HG03175 (cell line): ENCODE results near the gene NOL6.
"Not testable (repeated sequence)": the region's sequence is repeated elsewhere in the genome, so short reads cannot be mapped to it uniquely, and the experiment has no call there.

Source experiments
- ATAC-seq: cut with Tn5 transposase; IDR thresholded peaks from one replicate; pipeline ENCODE4 v1.9.1; 2021; ENCODE audit warnings: mild to moderate bottlenecking, moderate library complexity; ENCODE audit not compliant: unreplicated experiment

NOL6 gene, protein sequence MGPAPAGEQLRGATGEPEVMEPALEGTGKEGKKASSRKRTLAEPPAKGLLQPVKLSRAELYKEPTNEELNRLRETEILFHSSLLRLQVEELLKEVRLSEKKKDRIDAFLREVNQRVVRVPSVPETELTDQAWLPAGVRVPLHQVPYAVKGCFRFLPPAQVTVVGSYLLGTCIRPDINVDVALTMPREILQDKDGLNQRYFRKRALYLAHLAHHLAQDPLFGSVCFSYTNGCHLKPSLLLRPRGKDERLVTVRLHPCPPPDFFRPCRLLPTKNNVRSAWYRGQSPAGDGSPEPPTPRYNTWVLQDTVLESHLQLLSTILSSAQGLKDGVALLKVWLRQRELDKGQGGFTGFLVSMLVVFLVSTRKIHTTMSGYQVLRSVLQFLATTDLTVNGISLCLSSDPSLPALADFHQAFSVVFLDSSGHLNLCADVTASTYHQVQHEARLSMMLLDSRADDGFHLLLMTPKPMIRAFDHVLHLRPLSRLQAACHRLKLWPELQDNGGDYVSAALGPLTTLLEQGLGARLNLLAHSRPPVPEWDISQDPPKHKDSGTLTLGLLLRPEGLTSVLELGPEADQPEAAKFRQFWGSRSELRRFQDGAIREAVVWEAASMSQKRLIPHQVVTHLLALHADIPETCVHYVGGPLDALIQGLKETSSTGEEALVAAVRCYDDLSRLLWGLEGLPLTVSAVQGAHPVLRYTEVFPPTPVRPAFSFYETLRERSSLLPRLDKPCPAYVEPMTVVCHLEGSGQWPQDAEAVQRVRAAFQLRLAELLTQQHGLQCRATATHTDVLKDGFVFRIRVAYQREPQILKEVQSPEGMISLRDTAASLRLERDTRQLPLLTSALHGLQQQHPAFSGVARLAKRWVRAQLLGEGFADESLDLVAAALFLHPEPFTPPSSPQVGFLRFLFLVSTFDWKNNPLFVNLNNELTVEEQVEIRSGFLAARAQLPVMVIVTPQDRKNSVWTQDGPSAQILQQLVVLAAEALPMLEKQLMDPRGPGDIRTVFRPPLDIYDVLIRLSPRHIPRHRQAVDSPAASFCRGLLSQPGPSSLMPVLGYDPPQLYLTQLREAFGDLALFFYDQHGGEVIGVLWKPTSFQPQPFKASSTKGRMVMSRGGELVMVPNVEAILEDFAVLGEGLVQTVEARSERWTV

DNA sequence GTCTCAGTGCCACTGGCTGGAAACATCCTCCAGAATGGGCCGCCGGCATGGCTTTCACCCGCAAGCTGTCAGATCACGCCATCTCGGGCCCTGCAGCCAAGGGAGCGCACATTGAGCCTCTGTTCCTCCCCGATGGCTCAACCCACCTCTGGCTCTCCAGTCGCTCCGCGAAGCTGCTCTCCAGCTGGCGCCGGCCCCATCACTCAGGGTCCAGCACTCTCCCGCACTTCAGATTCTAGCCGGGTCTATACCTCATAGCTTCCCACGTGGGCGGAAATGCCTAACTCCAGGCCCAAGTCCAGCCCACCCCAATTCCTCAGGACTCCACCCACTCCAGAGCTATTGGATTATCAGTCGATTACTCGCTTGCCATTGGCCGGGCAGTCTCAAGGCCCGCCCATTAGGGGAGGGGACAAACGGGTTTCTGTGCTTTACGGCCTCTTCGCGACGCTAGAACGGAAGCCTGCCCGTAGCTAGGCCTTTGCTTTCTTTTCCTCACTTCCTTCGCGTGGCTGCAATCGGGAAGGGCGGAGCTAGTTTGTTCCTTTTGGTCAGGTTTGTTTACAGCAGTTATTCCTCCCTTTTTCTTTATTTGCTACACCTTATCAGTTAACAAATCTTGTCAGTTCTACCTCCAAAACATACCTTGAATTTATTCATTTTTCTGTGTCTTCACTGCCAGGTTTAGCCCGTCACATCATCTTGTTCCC, at the start of gene NOL6:
Gene NOL6 (minus strand): TSS at position 282 of the 710 bp plus-strand sequence. CDS start 82 bp downstream, at position 200.
- ATAC-seq = peak; percentile 99

- ATAC-seq = not testable (repeated sequence)
Measured at GRCh38 chr9:33521861-33522260, 48.1 kb upstream of the NOL6 start.

GRCh38 chr9:33517934-33518577, 44.3 kb upstream of the NOL6 start:
- not testable (repeated sequence) for ATAC-seq

DNA sequence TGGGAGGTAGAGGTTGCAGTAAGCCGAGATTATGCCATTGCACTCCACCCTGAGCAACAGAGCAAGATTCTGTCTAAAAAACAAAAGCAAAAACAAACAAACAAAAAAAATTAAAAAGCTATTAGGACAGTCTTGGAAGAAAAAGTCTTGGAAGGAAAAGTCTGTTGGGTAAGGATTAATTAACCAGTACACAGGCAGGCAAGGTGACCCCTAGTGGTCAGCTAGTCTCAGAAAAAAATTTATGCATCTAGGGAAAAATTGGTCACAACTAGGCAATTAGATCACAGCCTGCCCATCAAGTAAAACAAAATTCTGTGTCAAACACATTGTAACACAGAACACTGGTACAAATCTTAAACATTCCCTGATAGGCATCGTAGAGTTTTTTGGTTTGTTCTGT, 43.6 kb upstream of the NOL6 start:
- ATAC-seq = no peak

- not testable (repeated sequence) for ATAC-seq
Measured at GRCh38 chr9:33516397-33516796, 42.7 kb upstream of the NOL6 start.

DNA sequence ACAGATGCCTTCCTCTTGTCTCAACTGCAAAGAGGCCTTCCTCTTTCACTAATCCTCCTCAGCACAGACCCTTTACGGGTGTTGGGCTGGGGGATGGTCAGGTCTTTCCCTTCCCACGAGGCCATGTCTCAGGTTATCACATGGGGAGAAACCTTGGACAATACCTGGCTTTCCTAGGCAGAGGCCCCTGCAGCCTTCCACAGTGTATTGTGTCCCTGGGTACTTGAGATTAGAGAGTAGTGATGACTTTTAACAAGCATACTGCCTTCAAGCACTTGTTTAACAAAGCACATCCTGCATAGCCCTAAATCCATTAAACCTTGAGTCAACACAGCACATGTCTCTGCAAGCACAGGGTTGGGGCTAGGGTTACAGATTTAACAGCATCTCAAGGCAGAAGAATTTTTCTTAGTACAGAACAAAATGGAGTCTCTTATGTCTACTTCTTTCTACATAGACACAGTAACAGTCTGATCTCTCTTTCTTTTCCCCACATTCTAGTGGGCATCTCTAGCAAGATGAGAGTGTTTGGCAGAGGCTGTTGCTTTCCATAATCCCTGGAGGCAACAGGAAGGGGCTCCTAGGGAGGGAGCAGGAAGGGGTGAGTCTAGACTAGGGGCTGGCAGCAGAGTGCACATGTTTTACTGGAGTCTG, 41.7 kb upstream of the NOL6 start:
- ATAC-seq = not testable (repeated sequence)

GRCh38 chr9:33512535-33512934, 38.8 kb upstream of the NOL6 start:
- not testable (repeated sequence) for ATAC-seq

DNA sequence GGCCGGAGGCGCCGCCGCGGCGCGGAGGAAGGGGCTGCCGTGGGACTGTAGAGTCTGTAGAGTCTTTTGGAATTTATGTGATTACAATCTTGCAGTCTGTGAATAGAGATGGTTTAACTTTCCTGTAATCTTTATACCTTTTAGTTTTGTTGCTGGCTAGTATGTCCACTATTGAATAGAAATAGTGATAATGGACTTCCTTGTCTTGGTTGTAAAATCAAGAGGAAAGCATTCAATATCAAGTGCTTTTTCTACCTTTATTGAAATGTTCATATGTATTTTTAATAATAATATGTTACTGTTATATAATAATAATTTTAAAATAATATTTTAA, 37.4 kb upstream of the NOL6 start:
- ATAC-seq = not testable (repeated sequence)

- no peak for ATAC-seq
Measured at GRCh38 chr9:33510262-33511183, 36.8 kb upstream of the NOL6 start.

DNA sequence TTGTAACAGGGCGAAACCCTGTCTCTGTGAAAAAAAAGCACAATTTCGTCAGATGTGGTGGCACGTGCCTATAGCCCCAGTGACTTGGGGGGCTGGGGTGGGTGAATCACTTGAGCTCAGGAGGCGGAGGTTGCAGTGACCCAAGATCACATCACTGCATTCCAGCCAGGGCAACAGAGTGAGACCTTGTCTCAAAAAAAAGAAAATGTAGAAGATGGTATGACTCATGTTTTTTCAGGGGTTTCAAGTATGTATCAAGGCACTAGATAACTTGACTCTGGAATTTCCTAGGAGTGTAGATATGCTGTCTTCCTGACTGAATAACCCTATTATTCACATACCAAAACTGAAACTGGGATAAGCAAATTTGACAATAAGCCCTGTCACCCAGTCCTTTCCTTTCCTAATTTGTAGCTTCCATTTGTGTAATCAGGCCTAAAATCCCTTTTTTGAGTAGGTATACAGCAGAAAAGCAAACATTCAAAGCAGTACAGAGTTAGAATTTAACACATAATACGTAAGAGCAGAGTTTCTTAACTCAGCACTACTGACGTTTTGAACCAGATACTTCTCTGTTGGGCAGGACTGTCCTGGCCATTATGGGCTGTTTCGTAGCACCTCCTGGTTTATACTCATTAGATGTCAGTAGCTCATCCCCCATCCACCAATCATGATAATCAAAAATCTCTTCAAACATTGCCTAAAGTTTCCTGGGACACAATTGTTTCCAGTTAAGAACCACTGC, 33.1 kb upstream of the NOL6 start:
- ATAC-seq = no peak

GRCh38 chr9:33498387-33498786, 24.7 kb upstream of the NOL6 start:
- no peak for ATAC-seq

DNA sequence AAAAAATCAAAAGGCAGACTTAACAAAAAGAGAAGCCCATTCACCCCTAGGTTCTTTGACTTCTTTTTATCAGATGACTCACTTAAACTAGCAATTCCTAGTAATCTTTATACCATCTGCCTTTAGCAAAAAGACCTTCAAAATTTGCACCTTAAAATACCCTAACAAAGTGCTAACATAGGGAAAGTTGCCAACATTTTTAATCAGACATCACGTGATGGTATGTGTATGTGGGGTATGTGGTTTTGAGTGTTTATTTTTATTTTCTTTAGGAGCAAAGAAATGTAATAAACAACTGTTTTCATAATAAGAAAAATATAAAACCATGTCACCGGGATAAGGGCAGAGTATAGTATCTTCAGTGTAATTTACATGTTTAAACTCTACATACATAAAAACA, 20.1 kb upstream of the NOL6 start:
- ATAC-seq = not testable (repeated sequence)

- ATAC-seq = no peak
Measured at GRCh38 chr9:33489066-33489465, 15.3 kb upstream of the NOL6 start.

- not testable (repeated sequence) for ATAC-seq
Measured at GRCh38 chr9:33485312-33485711, 11.6 kb upstream of the NOL6 start.

DNA sequence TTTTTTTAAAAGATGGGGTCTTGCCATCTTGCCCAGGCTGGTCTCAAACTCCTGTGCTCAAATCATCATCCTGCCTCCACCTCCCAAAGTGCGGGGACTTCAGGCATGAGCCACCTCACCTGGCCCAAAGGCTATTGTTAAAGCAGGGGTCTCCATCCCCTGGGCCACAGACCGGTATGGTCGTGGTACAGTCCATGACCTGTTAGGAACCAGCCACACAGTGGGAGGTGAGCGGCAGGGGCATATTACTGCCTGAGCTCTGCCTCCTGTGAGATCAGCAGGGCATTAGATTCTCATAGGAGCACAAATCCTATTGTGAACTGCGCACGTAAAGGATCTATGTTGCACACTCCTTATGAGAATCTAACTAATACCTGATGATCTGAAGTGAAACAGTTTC, 7.3 kb upstream of the NOL6 start:
- ATAC-seq = no peak

DNA sequence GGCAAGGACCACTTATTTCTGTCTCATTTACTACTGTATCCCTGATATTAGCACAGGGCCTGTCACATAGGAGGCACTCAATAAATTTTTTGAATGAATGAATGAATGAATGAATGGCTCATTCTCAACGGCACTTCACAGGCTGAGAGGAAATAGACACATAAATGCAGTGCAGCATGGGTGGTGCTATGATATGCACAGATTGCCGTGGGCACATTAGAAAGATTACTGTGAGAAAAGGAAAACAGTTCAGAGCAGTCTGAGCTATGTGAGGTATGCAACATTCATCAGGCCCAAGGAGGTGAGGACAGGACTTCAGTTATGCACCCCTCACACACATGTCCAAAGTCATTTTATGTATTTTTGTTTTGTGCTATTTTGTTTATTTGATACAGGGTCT, 6.4 kb upstream of the NOL6 start:
- no peak for ATAC-seq

DNA sequence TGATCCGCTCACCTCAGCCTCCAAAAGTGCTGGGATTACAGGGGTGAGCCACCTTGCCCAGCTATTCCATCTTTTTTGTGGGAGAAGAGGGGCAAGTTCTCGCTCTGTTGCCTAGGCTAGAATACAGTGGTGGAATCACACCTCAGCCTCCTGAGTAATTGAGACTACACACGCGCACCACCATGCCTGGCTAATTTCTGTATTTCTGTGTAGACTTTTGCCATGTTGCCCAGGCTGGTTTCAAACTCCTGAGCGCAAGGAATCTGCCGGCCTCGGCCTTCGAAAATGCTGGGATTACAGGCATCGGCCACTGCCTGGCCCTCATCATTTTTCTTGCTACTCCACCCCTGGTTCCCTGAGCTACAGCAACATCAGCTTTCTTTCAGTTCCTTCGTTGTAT, 2.8 kb upstream of the NOL6 start:
- ATAC-seq = no peak

DNA sequence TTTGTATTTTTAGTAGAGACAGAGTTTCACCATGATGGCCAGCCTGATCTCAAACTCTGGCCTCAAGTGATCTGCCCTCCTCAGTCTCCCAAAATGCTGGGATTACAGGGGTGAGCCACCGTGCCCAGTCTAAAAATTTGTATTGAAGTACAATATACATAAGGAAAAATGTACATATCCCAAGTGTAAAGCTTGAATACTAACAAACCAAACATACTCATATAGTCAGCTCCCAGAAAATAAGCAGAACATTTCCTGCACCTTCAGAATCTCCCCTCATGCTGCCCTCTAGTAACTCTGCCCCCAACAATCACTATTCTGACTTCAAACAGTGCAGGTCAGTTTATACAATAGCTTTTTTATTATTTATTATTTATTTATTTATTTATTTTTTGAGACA, 1.6 kb upstream of the NOL6 start:
- no peak for ATAC-seq
